ENCODE data around the gene OTUB2. TPM values are rescaled to one million over a fixed set of nuclear protein-coding genes. Genes with fewer than 3 reads are reported as not detected.

OTUB2 gene
- total RNA-seq, 3 donors from 2014 or later = 1.3 to 3.5 (median 1.4) TPM

- intact Hi-C loops (cut with DNase I, micrococcal nuclease) = no loop called here
- H3K4me1 ChIP-seq (ENCODE audit: low read depth) = no peaks in the 10 kb centered on the region
- TF ChIP-seq CTCF (IDR thresholded peaks at IDR 0.05) = no peak
- ATAC-seq = no peak
- no peaks in the 10 kb centered on the region for H3K9me3 ChIP-seq
- no peak overlapping the region for H3K4me3 ChIP-seq
- H3K36me3 ChIP-seq (ENCODE audit: low read depth) = no peaks in the 10 kb centered on the region
- DNase-seq = peak in 1 of 3 donors; percentile 16
Observed at GRCh38 chr14:94043756-94044475, 17.8 kb downstream of the OTUB2 start.

GRCh38 chr14:94044476-94045091 lies 18.4 kb downstream of the OTUB2 start:
- intact Hi-C loops (cut with DNase I, micrococcal nuclease) = no loop called here
- DNase-seq (peak in 1 of 3 donors; percentile 2), ATAC-seq (no peak)
- no peak for TF ChIP-seq CTCF (IDR thresholded peaks at IDR 0.05)
- H3K9me3 ChIP-seq = no peaks in the 10 kb centered on the region
- H3K4me3 ChIP-seq = no peak overlapping the region
- no peaks in the 10 kb centered on the region for H3K4me1 ChIP-seq (ENCODE audit: low read depth)
- H3K36me3 ChIP-seq (ENCODE audit: low read depth) = no peaks in the 10 kb centered on the region

GRCh38 chr14:94045101-94045500 lies 19.0 kb downstream of the OTUB2 start:
- ATAC-seq (no peak), DNase-seq (peak in 1 of 3 donors; percentile 16)
- no peak for TF ChIP-seq CTCF (IDR thresholded peaks at IDR 0.05)
- Histone ChIP-seq H3K9me3 (no peaks in the 10 kb centered on the region), H3K36me3 (ENCODE audit: low read depth) (no peaks in the 10 kb centered on the region), H3K4me3 (no peak overlapping the region), H3K4me1 (ENCODE audit: low read depth) (no peaks in the 10 kb centered on the region)
- intact Hi-C loops (cut with DNase I, micrococcal nuclease) = no loop called here

- no peak overlapping the region for H3K4me3 ChIP-seq
- no peaks in the 10 kb centered on the region for H3K36me3 ChIP-seq (ENCODE audit: low read depth)
- no peak for ATAC-seq
- no peak for TF ChIP-seq CTCF (IDR thresholded peaks at IDR 0.05)
- H3K9me3 ChIP-seq = no peaks in the 10 kb centered on the region
- no peaks in the 10 kb centered on the region for H3K4me1 ChIP-seq (ENCODE audit: low read depth)
- intact Hi-C loops (cut with DNase I, micrococcal nuclease) = no loop called here
- DNase-seq = peak in 1 of 3 donors; percentile 19
Observed at GRCh38 chr14:94045563-94046345, 19.6 kb downstream of the OTUB2 start.

GRCh38 chr14:94046696-94047250 lies 20.6 kb downstream of the OTUB2 start:
- no peaks in the 10 kb centered on the region for H3K9me3 ChIP-seq
- TF ChIP-seq CTCF (IDR thresholded peaks at IDR 0.05) = no peak
- no peak for ATAC-seq
- intact Hi-C loops (cut with DNase I, micrococcal nuclease) = no loop called here
- no peak for DNase-seq
- no peak overlapping the region for H3K4me3 ChIP-seq
- H3K36me3 ChIP-seq (ENCODE audit: low read depth) = no peaks in the 10 kb centered on the region
- no peaks in the 10 kb centered on the region for H3K4me1 ChIP-seq (ENCODE audit: low read depth)
